B cell (primary cell): ENCODE results near the gene JARID2. TPM values are rescaled to one million over a fixed set of nuclear protein-coding genes. Genes with fewer than 3 reads are reported as not detected.

ENCODE experiments used
- ATAC-seq: fragments of 200-7000 bp; cut with Tn5 transposase; one replicate; pipeline ENCODE4 v1.10.0; 2021; ENCODE audit warnings: low read depth, mild to moderate bottlenecking, moderate number of reproducible peaks, moderate library complexity
- CTCF ChIA-PET: fragments of 350-600 bp; sonication (Branson Sonifier 250); formaldehyde crosslinking; loops from one replicate; lab custom pipeline; 2021; ENCODE audit warnings: antibody characterized with exemption, inconsistent platforms; lab: Charles Lee
- POLR2A ChIA-PET: fragments of 350-600 bp; sonication (Branson Sonifier 250); formaldehyde crosslinking; loops from one replicate; lab custom pipeline; 2021; ENCODE audit warnings: antibody characterized with exemption; lab: Charles Lee
- DNase-seq: peaks from one replicate; pipeline ENCODE4 v3.0.0; 2013
- H2AFZ ChIP-seq: 2 replicates; pipeline ENCODE4 v1.6.1; 2012; ENCODE audit warnings: mild to moderate bottlenecking, low read depth, low read length; ENCODE audit not compliant: insufficient read depth, poor library complexity, severe bottlenecking
- H3K27ac ChIP-seq, 2 donors: 1 replicate in 1 of 2; 2 replicates in 1 of 2; pipeline ENCODE4 v1.5.1; 2012 to 2013; ENCODE audit warnings: low read length in 2 of 2, mild to moderate bottlenecking in 2 of 2, moderate library complexity in 1 of 2
- H3K27me3 ChIP-seq, 4 experiments: fragments of 200-600 bp in 1 of 4; sonication (generic) in 1 of 4; replicated peaks in 1 of 4; 1 replicate in 2 of 4; 2 replicates in 2 of 4; pipeline versions ENCODE4 v1.6.1 to v1.7.0; 2013 to 2016; ENCODE audit warnings: low read length in 3 of 4, mild to moderate bottlenecking in 2 of 4, mixed read lengths in 1 of 4, moderate library complexity in 1 of 4; ENCODE audit not compliant: insufficient read depth in 4 of 4, control insufficient read depth in 3 of 4; ENCODE audit errors: control extremely low read depth in 1 of 4
- H3K36me3 ChIP-seq, 2 experiments: replicated peaks in 1 of 2; 1 replicate in 1 of 2; 2 replicates in 1 of 2; pipeline versions ENCODE4 v1.6.1 to v1.7.1; 2013; ENCODE audit warnings: low read length in 1 of 2; ENCODE audit not compliant: insufficient read depth in 2 of 2, control insufficient read depth in 1 of 2; ENCODE audit errors: control extremely low read depth in 1 of 2, extremely low read depth in 1 of 2
- H3K4me1 ChIP-seq, 2 donors: fragments of 200-600 bp in 1 of 2; sonication (generic) in 1 of 2; 1 replicate in 1 of 2; 2 replicates in 1 of 2; pipeline versions ENCODE4 v1.5.1 to v1.6.1; 2013 to 2017; ENCODE audit warnings: low read length in 2 of 2; ENCODE audit not compliant: control insufficient read depth in 2 of 2, insufficient read depth in 2 of 2
- H3K4me2 ChIP-seq: replicated peaks from 2 replicates; pipeline ENCODE3; 2012; ENCODE audit warnings: mild to moderate bottlenecking, low read depth, low read length; ENCODE audit not compliant: poor library complexity, severe bottlenecking
- H3K4me3 ChIP-seq, 5 experiments: fragments of 200-600 bp in 1 of 5; sonication (generic) in 1 of 5; 1 replicate in 3 of 5; 2 replicates in 2 of 5; pipeline versions ENCODE4 v1.5.1 to v1.7.0; 2011 to 2016; ENCODE audit warnings: low read length in 4 of 5, mild to moderate bottlenecking in 4 of 5, low read depth in 2 of 5, control low read depth in 1 of 5, moderate library complexity in 1 of 5; ENCODE audit not compliant: insufficient read depth in 1 of 5; ENCODE audit errors: control extremely low read depth in 1 of 5, extremely low read depth in 1 of 5
- H3K79me2 ChIP-seq: fragments of 200-600 bp; sonication (generic); one replicate; pipeline ENCODE4 v1.6.0; 2016; ENCODE audit warnings: low read length; ENCODE audit not compliant: control insufficient read depth, insufficient read depth
- H3K9ac ChIP-seq: fragments of 200-600 bp; sonication (generic); 2 replicates; pipeline ENCODE4 v1.6.1; 2017; ENCODE audit warnings: mild to moderate bottlenecking, low read length, moderate library complexity
- H3K9me3 ChIP-seq, 3 donors: one replicate each; pipeline versions ENCODE4 v1.6.1 to v1.7.1; 2013; ENCODE audit warnings: low read length in 2 of 3; ENCODE audit not compliant: control insufficient read depth in 2 of 3, insufficient read depth in 1 of 3; ENCODE audit errors: control extremely low read depth in 1 of 3
- H4K20me1 ChIP-seq: 2 replicates; pipeline ENCODE4 v1.6.0; 2012; ENCODE audit warnings: mild to moderate bottlenecking, low read length; ENCODE audit not compliant: insufficient read depth, control insufficient read depth, poor library complexity, severe bottlenecking
- H3K27ac Mint-ChIP-seq: one replicate; pipeline ENCODE4 v1.8.0; 2021; ENCODE audit warnings: mixed read lengths
- H3K27me3 Mint-ChIP-seq: one replicate; pipeline ENCODE4 v1.8.0; 2021; ENCODE audit warnings: mixed read lengths
- H3K4me1 Mint-ChIP-seq: one replicate; pipeline ENCODE4 v1.8.0; 2021; ENCODE audit warnings: mixed read lengths
- H3K4me3 Mint-ChIP-seq: one replicate; pipeline ENCODE4 v1.8.0; 2021; ENCODE audit warnings: mixed read lengths
- H3K9me3 Mint-ChIP-seq: one replicate; pipeline ENCODE4 v1.8.0; 2022; ENCODE audit warnings: mixed read lengths; ENCODE audit not compliant: insufficient read depth
- CTCF ChIP-seq: fragments of 200-600 bp; IDR thresholded peaks from one replicate; pipeline ENCODE4 v1.8.0; 2022; ENCODE audit warnings: antibody characterized with exemption, mild to moderate bottlenecking
- EZH2 ChIP-seq: IDR thresholded peaks from 2 replicates; pipeline ENCODE4 v1.6.1; 2012; ENCODE audit warnings: borderline replicate concordance, low read depth, mild to moderate bottlenecking, moderate library complexity, low read length; ENCODE audit not compliant: insufficient read depth, poor library complexity, severe bottlenecking
- WGBS: methylation state at CpG from one replicate; pipeline ENCODE4 v1.1.5; 2013; ENCODE audit warnings: missing lambda C conversion rate; ENCODE audit not compliant: insufficient coverage; 5-methylcytosine and 5-hydroxymethylcytosine counted together
- intact Hi-C: fragments of 100-400 bp; cut with micrococcal nuclease; formaldehyde crosslinking; loops from one replicate; pipeline ENCODE4 v1.10.0; 2022
- polyA plus RNA-seq: library from polyadenylated mRNA; depleted of rRNA; stranded (reverse); fragments of >200 nt; gene quantifications from 2 replicates; pipeline ENCODE4 v1.2.3, GENCODE V29; 2012
- total RNA-seq, 2 donors: library from RNA; stranded (reverse); fragments of 120-200 nt in 1 of 2; gene quantifications; 1 replicate in 1 of 2; 2 replicates in 1 of 2; pipeline versions ENCODE4 v1.2.3 to v1.2.4, GENCODE V29; 2013 to 2022

JARID2 gene
- total and polyA plus RNA-seq, 2 donors (not counting 1 experiment from before 2014, with no cell fraction given), result 11.0 to 58.1 TPM

DNA sequence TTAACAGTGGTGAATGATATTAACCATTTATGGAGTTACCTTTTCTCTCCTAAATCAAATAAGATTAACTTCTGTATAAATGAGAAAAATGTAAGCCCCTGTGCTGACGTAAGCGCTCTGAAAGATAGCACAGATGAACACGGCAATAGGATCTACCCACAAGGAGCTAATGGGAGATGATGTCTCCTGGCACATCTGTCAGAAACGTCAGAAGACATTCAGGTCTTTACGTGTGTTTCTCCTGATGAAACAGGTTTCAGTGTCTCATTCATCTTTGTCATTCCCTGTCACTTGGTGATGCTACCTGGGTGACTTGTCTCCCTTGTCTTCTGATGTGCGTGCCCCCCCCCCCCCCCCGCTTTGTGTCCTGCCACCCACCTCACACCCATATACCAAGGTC is 227.3 kb downstream of the JARID2 start:
- peaks cover 80% of the 10 kb centered on the region for H3K79me2 ChIP-seq
- TF ChIP-seq CTCF, result no peak
- TF ChIP-seq EZH2, result no peak
- no peak overlapping the region for H3K27ac Mint-ChIP-seq
- no peak overlapping the region for H3K27ac ChIP-seq
- intact Hi-C loops, result no loop called here
- no peak overlapping the region for H2AFZ ChIP-seq
- H4K20me1 ChIP-seq, result peaks cover 22% of the 10 kb centered on the region
- H3K9ac ChIP-seq, result no peak overlapping the region
- no peak overlapping the region for H3K4me3 ChIP-seq
- no peak overlapping the region for H3K4me3 Mint-ChIP-seq
- peaks cover 25 to 48% of the 10 kb centered on the region in 2 experiments for H3K36me3 ChIP-seq
- ChIA-PET CTCF (no interaction called here), POLR2A (no interaction called here)
- DNase-seq (no peak), ATAC-seq (no peak)
- no peaks in the 10 kb centered on the region for H3K27me3 ChIP-seq
- no peaks in the 10 kb centered on the region for H3K27me3 Mint-ChIP-seq
- no peaks in the 10 kb centered on the region for H3K9me3 ChIP-seq
- WGBS, result 100% methylated on average over 3 of the region's 7 CpGs
- H3K4me1 ChIP-seq, result peaks cover 0 to 9% of the 10 kb centered on the region in 2 donors
- H3K9me3 Mint-ChIP-seq, result no peaks in the 10 kb centered on the region
- peaks cover 38% of the 10 kb centered on the region for H3K4me1 Mint-ChIP-seq
- H3K4me2 ChIP-seq, result no peak overlapping the region

- POLR2A ChIA-PET, result interaction anchor here (0.7 kb wide), 1 partner anchor 1587 kb away, joined by 8 read pairs; no protein-coding TSS in a partner anchor
- 91% methylated on average over 4 of the region's 6 CpGs for WGBS
- H3K4me2 ChIP-seq, result no peak overlapping the region
- H4K20me1 ChIP-seq, result peaks cover 22% of the 10 kb centered on the region
- Mint-ChIP-seq H3K4me3 (no peak overlapping the region), H3K4me1 (peaks cover 40% of the 10 kb centered on the region), H3K27me3 (no peaks in the 10 kb centered on the region), H3K9me3 (no peaks in the 10 kb centered on the region), H3K27ac (no peak overlapping the region)
- CTCF ChIA-PET, result interaction anchor here (1.1 kb wide), 1 partner anchor 83 kb away, joined by 3 read pairs; no protein-coding TSS in a partner anchor
- no peak overlapping the region for H3K4me3 ChIP-seq
- DNase-seq (no peak), ATAC-seq (no peak)
- no peak overlapping the region for H2AFZ ChIP-seq
- H3K4me1 ChIP-seq, result peaks cover 0 to 9% of the 10 kb centered on the region in 2 donors
- TF ChIP-seq EZH2 (no peak), CTCF (no peak)
- H3K79me2 ChIP-seq, result peaks cover 80% of the 10 kb centered on the region
- peaks cover 22 to 43% of the 10 kb centered on the region in 2 experiments for H3K36me3 ChIP-seq
- no peak overlapping the region for H3K9ac ChIP-seq
- no peaks in the 10 kb centered on the region for H3K27me3 ChIP-seq
- intact Hi-C loops, result no loop called here
- H3K27ac ChIP-seq, result no peak overlapping the region
- no peaks in the 10 kb centered on the region for H3K9me3 ChIP-seq
These were observed 227.9 kb downstream of the JARID2 start for GRCh38 chr6:15473741-15474161.
